ENCODE data around the gene NAT10. TPM values are rescaled to one million over a fixed set of nuclear protein-coding genes. Genes with fewer than 3 reads are reported as not detected.

NAT10 gene
- polyA plus RNA-seq, 1 donor from 2014 or later: 12.7 TPM

- H3K4me2 ChIP-seq (ENCODE audit: low read length): no peak overlapping the region
- H3K4me3 ChIP-seq (ENCODE audit: low read length): no peak overlapping the region
- no peaks in the 10 kb centered on the region for H3K9me2 ChIP-seq (ENCODE audit: insufficient read depth, low read length)
- no peaks in the 10 kb centered on the region for H3K9me3 ChIP-seq (ENCODE audit: low read length)
- H2AFZ ChIP-seq (ENCODE audit: low read depth, low read length): no peak overlapping the region
- no peaks in the 10 kb centered on the region for H3K79me2 ChIP-seq (replicated peaks; ENCODE audit: insufficient read depth, low read length)
- TF ChIP-seq POLR2AphosphoS5 (IDR thresholded peaks at IDR 0.05) (no peak), CTCF (IDR thresholded peaks at IDR 0.05; ENCODE audit: poor library complexity, severe bottlenecking) (no peak), EP300 (conservative IDR thresholded peaks at IDR 0.05; ENCODE audit: poor library complexity, severe bottlenecking) (no peak), MXI1 (conservative IDR thresholded peaks at IDR 0.05; ENCODE audit: poor library complexity, severe bottlenecking) (no peak), RAD21 (conservative IDR thresholded peaks at IDR 0.05) (no peak), EZH2 (IDR thresholded peaks at IDR 0.05; ENCODE audit: borderline replicate concordance, insufficient read depth, low read length, poor library complexity, severe bottlenecking) (no peak), REST (IDR thresholded peaks at IDR 0.05; ENCODE audit: borderline replicate concordance) (no peak), TAF1 (IDR thresholded peaks at IDR 0.05; ENCODE audit: low read depth) (no peak), SMC3 (conservative IDR thresholded peaks at IDR 0.05; ENCODE audit: poor library complexity) (no peak)
- H4K20me1 ChIP-seq (ENCODE audit: insufficient read depth): no peaks in the 10 kb centered on the region
- H3K36me3 ChIP-seq (ENCODE audit: insufficient read depth, low read length): no peaks in the 10 kb centered on the region
- no peak overlapping the region for H3K27ac ChIP-seq (ENCODE audit: low read length)
- no peak overlapping the region for H3K9ac ChIP-seq (ENCODE audit: low read length)
- H3K27me3 ChIP-seq (ENCODE audit: insufficient read depth, low read depth, low read length): no peaks in the 10 kb centered on the region
- H3F3A ChIP-seq (ENCODE audit: insufficient read depth, low read length, poor library complexity, severe bottlenecking): no peaks in the 10 kb centered on the region
These were observed 50.3 kb downstream of the NAT10 start for GRCh38 chr11:34155757-34156062.

- no peaks in the 10 kb centered on the region for H3K9me3 ChIP-seq (ENCODE audit: low read length)
- H3K4me2 ChIP-seq (ENCODE audit: low read length): no peak overlapping the region
- no peak overlapping the region for H2AFZ ChIP-seq (ENCODE audit: low read depth, low read length)
- H3K9ac ChIP-seq (ENCODE audit: low read length): no peak overlapping the region
- no peaks in the 10 kb centered on the region for H4K20me1 ChIP-seq (ENCODE audit: insufficient read depth)
- H3K79me2 ChIP-seq (replicated peaks; ENCODE audit: insufficient read depth, low read length): no peaks in the 10 kb centered on the region
- H3K36me3 ChIP-seq (ENCODE audit: insufficient read depth, low read length): no peaks in the 10 kb centered on the region
- no peaks in the 10 kb centered on the region for H3F3A ChIP-seq (ENCODE audit: insufficient read depth, low read length, poor library complexity, severe bottlenecking)
- no peak overlapping the region for H3K4me3 ChIP-seq (ENCODE audit: low read length)
- no peak overlapping the region for H3K27ac ChIP-seq (ENCODE audit: low read length)
- no peaks in the 10 kb centered on the region for H3K27me3 ChIP-seq (ENCODE audit: insufficient read depth, low read depth, low read length)
- TF ChIP-seq EP300 (conservative IDR thresholded peaks at IDR 0.05; ENCODE audit: poor library complexity, severe bottlenecking) (no peak), SMC3 (conservative IDR thresholded peaks at IDR 0.05; ENCODE audit: poor library complexity) (no peak), MXI1 (conservative IDR thresholded peaks at IDR 0.05; ENCODE audit: poor library complexity, severe bottlenecking) (no peak), RAD21 (conservative IDR thresholded peaks at IDR 0.05) (no peak)
- no peaks in the 10 kb centered on the region for H3K9me2 ChIP-seq (ENCODE audit: insufficient read depth, low read length)
These were observed 51.7 kb downstream of the NAT10 start for GRCh38 chr11:34157163-34157562.

GRCh38 chr11:34158661-34159060, 53.2 kb downstream of the NAT10 start:
- H4K20me1 ChIP-seq (ENCODE audit: insufficient read depth): no peaks in the 10 kb centered on the region
- H3K79me2 ChIP-seq (replicated peaks; ENCODE audit: insufficient read depth, low read length): no peaks in the 10 kb centered on the region
- TF ChIP-seq POLR2AphosphoS5 (IDR thresholded peaks at IDR 0.05) (no peak), REST (IDR thresholded peaks at IDR 0.05; ENCODE audit: borderline replicate concordance) (no peak), CTCF (IDR thresholded peaks at IDR 0.05; ENCODE audit: poor library complexity, severe bottlenecking) (no peak), SMC3 (conservative IDR thresholded peaks at IDR 0.05; ENCODE audit: poor library complexity) (no peak)
- H3K27ac ChIP-seq (ENCODE audit: low read length): no peak overlapping the region
- no peaks in the 10 kb centered on the region for H3K27me3 ChIP-seq (ENCODE audit: insufficient read depth, low read depth, low read length)
- no peak overlapping the region for H3K4me3 ChIP-seq (ENCODE audit: low read length)
- H3K9me3 ChIP-seq (ENCODE audit: low read length): no peaks in the 10 kb centered on the region
- H3K4me2 ChIP-seq (ENCODE audit: low read length): no peak overlapping the region
- no peak overlapping the region for H3K9ac ChIP-seq (ENCODE audit: low read length)
- no peaks in the 10 kb centered on the region for H3K36me3 ChIP-seq (ENCODE audit: insufficient read depth, low read length)
- no peak overlapping the region for H2AFZ ChIP-seq (ENCODE audit: low read depth, low read length)
- no peaks in the 10 kb centered on the region for H3K9me2 ChIP-seq (ENCODE audit: insufficient read depth, low read length)
- no peaks in the 10 kb centered on the region for H3F3A ChIP-seq (ENCODE audit: insufficient read depth, low read length, poor library complexity, severe bottlenecking)

Data from neural cell (in vitro differentiated cells).